KG1 (cell line): ENCODE measurements around the gene C11orf91.
"Not testable (repeated sequence)": the region's sequence is repeated elsewhere in the genome, so short reads cannot be mapped to it uniquely, and the experiment has no call there.

Experiments
- DNase-seq: peaks from one replicate; lab custom pipeline; 2025; lab: John Stamatoyannopoulos, UW

Gene C11orf91

DNA sequence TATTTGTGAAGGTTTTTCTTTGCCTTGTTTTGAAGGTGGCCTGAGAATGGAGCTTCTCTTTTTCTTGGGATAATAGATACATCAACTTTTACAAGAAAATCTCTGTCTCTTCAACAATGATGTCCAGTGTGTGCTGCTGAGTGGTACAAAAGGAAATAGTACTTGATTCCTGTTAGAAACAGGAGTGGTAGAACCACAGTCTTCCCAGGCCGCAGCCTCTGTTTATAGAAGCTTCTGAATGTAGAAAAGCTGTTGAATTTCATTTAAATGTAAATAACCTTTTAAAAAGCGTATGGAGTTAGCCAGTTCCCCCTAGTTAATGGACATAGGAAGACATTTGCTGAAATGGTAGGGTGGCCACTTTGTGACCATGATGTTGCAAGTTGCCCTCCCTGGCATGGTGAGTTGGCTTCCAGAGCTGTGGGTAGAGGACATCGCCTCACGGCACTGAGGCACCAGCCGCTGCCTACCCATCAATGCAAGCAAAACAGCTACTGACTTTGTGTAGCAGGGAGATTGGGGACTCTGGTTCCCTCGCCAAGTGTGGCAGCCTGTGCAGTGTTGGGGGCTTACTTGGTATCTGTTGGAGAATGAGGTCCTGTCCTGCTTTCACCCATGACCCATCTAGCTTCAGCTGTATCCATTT is 31.6 kb downstream of the C11orf91 start:
- no peak for DNase-seq

DNA sequence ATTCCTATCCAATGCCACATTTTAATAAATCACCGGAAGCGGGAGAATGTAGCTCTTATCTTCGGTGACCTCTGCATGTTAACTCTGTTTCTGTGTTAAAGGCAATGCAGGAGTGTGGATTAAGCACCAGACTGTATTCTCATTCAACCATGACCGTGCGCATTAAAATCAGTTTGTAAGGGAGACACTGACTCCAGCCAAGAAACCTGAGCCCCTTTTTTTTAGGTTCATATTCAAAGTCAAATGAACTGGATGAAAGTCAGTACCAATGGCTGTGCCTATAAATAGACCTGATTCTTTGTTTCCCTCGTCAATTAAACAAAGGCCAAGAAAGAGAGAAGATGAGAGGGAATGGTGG is 32.2 kb downstream of the C11orf91 start:
- no peak for DNase-seq

DNA sequence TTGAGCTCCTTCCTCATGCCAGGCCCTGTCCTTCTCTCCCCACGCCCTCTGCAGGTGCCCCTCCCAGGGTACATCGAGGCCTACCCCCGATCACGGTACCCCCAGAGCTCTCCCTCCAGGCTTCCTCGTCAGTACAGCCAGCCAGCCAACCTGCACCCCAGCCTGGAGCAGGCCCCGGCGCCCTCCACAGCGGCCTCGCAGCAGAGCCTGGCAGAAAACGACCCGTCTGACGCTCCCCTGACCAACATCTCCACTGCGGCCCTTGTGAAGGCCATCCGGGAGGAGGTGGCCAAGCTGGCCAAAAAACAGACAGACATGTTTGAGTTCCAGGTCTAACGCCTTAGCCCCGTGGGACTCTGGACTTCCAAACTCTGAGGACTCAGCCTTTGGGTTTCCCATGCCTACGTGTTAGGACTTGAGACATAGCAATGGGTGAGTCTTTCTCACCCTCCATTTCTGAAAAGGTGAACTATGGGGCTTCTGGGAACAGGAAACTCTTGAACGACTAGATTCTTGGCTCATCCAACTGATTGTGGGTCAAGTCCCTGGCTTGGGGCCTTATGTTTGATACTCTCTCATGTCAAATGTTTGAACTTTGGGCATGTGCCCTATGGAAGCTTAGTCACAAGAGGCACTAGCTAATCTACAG is 32.7 kb downstream of the C11orf91 start:
- DNase-seq, result no peak

DNA sequence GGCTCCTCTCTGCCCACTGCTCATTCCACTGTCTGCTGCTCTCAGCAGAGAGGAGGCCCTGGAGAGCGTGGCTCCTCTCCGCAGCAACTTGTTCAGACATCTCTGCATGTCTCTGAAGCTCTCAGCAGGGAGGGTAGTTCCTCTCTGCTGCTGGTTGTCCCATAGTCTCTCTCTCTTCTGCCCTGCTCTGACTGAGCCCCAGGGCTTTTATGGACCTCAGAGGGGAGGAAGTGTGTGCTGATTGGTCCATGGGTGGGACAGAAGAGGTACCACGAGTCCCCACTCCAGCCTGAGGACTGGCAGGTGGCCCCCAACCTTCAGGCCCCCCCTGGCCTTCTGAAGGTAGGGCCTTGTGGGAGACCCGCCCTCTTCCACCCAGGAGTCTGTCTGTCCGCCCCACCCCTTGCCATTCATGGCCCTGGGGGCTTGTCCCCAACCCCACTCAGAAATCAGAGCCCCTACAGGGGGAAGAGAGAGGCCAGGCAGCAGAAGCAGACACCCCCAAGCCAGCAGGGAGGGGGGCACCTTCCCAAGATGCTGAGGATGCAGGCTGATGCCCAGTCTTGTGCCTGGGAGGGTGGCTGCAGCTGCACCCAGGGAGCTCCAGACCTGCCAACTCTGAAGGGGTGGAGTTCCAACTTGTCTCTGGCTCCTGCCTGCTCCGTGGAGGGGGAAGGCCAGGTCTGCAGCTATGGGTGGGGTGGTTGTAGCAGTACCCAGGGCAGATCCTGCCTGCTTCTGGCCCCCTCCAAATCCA is 35.1 kb downstream of the C11orf91 start:
- DNase-seq, result no peak

DNA sequence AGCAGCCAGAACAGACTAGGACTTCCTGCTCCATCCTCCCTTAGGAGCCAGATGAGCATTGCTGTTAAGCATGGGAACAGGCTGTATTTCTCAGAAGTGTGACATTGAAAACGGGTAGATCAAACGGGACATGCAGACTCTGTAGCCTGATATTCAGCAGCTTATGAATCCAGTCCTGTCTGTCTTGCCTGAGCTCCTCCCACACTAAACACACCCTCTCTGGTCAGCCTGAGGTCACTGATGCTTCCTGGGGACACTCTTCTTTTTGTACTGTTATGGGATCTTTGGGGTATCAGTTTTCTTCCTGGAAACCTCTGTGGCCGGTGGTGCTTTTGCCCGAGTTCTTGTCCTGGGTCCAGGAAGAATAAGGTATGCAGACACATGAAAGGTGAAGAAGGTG is 35.8 kb downstream of the C11orf91 start:
- DNase-seq, result no peak

DNA sequence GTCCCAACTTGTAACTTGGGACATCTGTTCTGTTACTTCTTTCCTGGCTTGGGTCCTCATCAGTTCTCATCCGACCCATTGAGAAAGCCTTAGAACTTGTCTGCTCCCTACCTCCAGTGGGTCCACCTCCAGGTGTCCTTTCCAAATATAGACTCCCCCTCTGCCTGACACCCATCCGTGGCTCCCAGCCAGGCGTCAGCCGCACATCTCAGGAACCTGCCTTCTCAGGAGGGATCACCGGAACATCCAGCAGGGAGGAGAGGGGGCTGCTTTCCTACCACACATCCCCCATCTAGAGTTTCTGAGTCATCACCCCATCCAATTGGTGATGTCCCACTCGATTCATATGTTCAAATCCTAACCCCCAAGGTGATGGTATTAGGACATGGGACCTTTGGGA is 36.5 kb downstream of the C11orf91 start:
- no peak for DNase-seq

DNA sequence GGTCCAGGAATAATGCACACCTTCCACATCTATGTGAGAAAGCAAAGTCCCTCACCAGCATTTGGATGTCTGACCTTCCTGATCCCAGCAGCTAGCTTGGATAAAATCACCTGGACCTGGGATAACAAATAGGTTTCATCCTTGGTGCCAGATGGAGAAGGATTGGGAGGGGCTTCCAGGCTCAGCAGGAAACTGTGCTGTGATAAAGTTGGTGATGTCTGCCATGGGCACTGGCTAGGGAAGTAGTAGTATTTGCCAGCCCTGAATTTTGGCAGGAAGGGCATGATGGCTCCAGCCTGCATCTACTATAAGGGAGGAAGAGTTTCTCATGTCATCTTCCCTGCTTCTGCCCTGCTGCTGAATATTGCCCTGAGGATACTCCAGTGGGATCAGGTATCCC is 37.5 kb downstream of the C11orf91 start:
- DNase-seq, result no peak

DNA sequence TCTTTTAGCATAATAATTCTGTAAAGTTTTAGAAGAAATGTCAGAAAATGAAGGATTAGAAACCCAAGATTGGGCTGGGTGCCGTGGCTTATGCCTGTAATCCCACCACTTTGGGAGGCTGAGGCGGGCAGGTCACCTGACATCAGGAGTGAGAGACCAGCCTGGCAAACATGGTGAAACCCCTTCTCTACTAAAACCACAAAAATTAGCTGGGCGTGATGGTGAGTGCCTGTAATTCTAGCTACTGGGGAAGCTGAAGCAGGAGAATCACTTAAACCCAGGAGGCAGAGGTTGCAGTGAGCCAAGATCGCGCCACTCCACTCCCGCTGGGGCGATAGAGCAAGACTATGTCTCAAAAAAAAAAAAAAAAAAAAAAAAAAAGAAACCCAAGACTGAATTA is 39.1 kb downstream of the C11orf91 start:
- not testable (repeated sequence) for DNase-seq

DNA sequence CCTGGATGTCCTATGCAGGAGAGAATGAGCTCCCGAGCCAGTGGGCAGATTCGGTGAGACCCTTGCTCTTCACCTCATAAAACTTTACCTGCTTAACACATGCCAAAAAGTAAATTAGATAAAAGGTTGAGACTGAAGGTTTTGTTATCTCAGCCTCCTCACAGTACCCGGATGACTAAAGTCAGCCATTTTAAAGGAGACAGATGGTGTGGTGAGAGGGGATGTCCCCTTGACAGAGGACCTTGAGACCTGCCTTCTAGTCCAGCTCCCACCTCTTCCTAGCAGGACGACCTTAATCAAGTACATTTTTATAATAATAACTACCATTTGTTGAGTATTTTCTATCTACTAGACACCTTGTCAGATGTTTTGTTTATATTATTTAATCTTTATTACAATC is 39.7 kb downstream of the C11orf91 start:
- DNase-seq, result no peak

DNA sequence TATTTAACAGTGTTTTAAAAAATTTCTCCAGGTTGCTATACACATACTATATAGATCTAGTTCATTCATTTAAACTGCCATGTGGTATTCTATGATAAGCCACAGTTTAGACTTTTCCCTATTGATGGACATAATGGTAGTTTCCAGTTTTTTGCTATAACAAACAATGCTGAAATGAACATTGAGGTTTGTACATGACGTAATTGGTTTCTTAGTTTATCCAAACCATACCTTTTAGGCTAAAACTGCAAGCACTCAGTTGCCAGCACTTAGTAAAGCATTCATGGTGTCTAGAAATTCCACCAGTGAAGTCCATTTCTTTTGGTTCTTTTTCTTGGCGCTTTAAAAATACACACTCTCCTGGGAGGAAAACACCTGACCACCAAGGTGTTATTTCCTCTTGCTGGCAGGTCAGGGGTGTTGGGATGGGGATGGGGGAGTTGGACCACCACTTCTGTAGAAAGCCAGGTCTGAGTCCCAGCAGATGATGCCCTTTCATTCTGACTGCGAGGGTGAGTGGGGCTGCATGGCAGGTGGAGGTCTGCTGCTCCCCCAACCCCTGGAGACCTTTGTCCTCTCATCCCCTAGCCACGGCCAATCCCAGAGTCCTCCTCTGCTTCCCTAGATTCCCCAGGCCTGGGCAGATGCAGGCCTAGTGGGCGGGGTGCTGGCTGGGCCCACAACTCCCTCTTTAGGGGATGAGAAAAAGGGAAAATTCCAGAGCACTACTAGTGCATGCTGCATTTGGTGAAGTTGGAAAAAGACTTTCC is 41.1 kb downstream of the C11orf91 start:
- DNase-seq, result no peak

DNA sequence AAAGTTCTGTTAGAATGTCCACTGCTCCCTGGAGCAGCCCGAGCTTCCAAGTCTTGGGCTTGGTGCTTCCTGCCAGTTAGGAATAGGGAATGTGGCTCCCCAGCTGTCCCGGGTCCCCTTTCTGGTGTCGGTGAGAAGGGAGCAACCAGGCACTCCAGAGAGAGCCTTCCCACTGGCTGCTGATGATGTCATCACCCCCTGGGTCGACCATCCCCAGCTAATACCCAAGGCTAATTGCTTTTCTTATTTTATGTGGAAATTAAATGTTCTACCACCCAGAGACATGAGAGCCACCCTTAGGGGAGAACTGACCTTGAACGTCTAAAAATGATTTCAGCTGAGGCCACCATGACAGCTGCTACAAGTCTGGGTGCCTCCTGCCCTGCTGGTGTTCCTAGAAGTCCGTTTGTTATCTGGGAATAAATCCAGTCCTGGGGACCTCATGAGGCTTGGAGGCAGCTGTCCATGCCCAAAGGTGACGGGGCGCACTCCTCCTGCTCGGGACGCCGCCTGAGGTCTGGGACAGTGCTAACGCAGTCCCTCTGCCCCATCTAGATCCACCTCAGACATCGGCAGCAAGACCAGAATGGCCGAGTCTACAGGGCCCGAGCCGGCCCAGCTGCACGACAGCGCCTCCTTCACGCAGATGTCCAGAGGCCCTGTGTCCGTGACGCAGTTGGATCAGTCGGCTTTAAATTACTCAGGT is 42.3 kb downstream of the C11orf91 start:
- DNase-seq, result no peak

DNA sequence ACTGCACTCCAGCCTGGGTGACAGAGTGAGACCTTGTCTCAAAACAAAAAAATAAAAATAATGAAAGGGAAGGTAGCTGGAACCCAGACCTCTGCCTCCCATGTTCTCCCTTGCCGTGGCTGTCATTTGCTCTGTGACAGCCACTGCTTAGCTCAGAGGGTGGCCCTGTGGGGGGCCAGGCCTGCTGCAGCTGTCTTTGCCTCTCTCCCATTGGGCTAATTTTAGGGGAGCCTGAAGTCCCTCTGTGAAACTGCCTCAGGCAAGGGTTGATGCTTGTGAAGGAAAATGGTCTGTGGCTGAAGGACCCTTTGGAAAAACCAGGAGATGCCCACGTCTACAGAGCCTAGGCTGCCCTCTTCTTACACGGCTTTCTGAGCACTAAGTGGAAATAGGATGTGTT is 42.9 kb downstream of the C11orf91 start:
- DNase-seq, result no peak

DNA sequence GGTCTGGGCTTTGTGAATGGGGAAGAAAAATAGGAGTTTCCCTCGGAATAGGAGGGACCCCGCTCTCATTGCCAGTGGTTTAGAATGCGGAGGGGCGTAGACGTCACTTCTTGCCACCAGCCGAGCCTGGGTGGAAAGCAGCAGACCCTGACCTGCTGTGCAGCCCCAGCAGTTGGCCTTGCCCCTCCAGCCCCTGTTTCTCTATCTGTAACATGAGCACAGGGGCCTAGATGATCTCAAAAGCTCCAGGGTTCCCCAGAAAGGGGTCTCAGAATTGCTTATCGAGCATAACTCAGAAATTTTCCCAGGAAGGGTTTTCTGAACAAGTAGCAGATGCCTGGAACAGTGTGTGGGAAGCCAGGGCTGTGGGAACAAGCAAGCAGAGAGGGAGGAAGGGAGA is 43.9 kb downstream of the C11orf91 start:
- DNase-seq, result no peak

DNA sequence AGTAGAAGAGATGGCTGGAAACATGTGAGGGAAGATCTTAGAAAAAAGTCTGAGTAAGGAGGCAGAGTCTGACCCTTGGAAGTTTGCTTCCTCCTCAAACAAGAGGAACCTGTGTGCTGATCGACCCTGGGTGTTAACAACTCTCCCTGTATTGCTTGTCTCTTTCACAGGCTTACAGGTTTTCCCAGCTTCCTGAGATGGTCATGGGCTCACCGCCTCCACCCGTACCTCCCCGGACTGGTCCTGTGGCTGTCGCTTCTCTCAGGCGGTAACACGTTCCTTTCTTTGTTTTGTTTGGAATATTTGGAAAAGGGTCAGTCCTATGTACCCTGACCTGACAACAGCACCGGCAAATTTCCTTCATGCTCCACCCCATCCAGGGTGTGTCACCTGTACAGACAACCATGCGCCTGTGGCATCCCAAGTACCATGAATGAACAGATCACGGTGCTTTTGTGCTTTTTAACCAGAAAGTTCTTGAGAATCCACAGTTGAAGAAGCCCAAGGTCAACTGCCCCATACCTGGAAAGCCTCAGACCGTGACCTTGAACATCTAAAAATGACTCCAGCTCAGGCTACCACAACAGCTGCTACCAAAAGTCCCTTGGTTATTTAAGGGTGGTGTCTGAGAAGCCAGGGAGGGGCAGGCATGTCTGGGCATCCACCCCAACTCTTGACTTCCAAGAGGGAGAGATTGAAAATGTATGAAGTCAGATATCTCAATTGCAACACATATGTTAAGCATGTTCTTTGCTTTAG is 44.6 kb downstream of the C11orf91 start:
- no peak for DNase-seq

DNA sequence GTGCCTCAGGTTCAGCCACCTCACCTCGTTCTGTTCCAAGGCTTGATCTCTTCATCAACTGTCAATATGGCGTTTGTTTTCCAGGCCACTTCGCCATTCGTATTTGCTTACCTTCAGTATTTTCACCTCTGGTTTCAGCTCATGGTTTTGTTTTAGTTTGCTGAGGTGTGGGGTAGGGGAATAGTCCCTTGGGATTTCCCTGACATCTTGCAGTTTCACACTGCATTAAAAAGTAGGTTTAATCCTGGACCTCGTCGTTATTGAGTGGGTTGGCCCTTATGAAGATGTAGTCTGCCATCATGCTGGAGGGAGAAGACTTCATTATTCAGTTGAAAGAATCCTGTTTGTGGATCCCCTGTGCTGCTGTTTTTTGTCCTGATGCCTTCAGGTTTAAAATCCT is 46.0 kb downstream of the C11orf91 start:
- DNase-seq, result no peak

DNA sequence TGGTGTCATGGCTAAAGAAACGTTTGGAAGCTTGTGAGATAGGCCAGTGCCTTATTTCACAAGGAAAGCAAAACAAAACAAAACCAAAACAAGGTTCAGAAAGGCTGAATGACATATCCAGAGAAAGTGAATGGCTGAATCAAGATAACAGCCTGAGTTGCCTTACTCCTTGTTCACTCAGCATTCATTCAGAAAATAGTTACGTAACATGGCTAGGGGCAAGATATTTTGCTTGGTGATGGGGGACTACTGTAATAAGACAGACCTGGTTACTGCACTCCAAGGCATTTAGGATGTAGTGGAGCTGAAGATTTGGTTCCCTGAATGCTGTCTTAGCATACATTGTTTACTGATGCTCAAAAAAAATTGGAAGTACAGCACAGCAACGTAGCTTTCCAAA is 47.7 kb downstream of the C11orf91 start:
- DNase-seq, result no peak

DNA sequence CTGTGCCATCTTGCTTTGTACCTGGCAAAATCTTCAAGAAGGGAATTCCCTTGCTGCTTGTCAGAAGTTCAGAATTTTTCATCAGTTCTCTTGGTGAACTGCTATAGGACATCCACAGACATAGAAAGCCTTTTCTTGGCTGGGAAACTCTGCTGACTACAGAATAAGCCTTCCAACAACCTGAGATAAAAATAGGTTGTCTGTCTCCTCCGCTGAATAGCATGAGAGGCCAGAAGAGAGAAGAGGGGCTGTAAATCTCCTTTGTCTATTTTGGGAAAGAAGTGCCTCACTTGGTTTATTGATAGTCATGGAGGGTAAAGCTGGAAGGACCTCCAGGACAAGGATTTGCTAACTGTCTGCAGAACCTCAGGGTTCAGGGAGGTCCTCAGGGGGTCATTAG is 48.2 kb downstream of the C11orf91 start:
- no peak for DNase-seq

DNA sequence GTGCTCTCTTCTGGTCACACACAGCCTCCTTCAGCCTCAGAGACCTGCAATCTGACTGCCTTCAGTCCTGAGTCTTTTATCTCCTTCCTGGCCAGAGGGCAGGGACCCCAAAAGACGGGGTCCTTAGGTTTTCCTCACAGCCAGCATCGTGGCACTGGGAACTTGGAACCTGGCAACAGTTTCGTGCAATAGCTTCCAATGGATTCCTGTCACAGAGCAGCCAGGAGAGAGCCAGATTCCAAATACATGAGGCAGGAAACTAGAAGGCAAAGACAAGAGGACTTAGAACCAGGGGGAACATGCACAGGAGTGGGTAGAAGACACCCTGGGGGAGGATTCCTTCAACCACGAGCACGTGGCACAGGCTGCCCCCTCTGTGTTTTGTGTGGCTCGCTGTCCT is 48.6 kb downstream of the C11orf91 start:
- DNase-seq, result no peak

DNA sequence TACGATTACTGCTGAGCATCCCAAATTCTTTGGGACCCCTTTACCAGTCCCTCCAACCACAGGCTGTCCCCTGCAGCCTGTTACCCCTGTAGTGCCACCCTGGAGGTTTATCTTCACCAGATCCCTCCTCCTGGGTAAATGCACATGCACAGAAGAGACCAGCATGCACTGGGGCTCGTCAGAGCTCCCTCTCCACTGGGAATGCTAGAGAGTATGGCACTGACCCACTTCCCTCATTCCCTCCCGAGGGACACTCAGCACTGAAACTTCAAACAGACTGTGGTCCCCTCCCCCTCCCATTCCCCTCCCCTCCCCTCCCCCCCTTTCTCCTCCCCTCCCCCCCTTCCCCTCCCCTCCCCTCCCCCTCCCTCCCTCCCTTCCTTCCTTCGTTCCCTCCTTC is 49.1 kb downstream of the C11orf91 start:
- DNase-seq, result no peak

DNA sequence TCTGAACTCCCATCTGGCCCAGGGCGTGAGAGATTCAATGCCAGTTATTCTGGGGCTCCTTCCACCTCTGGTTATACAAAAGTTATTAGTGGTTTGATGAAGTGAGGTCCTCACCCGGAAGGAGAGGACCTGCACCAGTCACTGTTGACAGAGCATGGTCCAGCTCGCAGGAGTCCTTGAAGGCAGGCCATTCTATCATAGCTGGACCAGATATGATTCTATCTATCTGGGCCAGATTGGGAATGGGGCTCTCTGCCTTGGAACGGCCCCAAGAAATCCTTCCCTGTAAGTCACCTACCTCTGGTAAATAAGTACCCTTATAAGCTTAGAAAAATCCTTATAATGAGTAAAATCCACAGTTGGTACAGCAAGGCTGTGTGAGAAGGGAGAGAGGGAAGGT is 50.7 kb downstream of the C11orf91 start:
- no peak for DNase-seq
